ENCODE measurements around the gene AP1M2. TPM values are rescaled to one million over a fixed set of nuclear protein-coding genes. Genes with fewer than 3 reads are reported as not detected.
A peak's percentile ranks its signal among the peaks of the same experiment; 100 is the strongest.

AP1M2 gene
- total RNA-seq, 1 donor from 2014 or later, result 3.6 TPM

GRCh38 chr19:10620786-10621185, 33.7 kb upstream of the AP1M2 start:
- H3K27ac ChIP-seq, result no peak overlapping the region
- H3K79me2 ChIP-seq (ENCODE audit: low read depth), result peaks cover 80% of the 10 kb centered on the region
- H3K27ac Mint-ChIP-seq, result no peak overlapping the region

GRCh38 chr19:10618846-10619245, 31.7 kb upstream of the AP1M2 start:
- Mint-ChIP-seq H3K27me3 (ENCODE audit: insufficient read depth, low read depth) (peaks cover 5% of the 10 kb centered on the region), H3K4me3 (no peak overlapping the region), H3K36me3 (peaks cover 7% of the 10 kb centered on the region), H3K9me3 (no peaks in the 10 kb centered on the region), H3K27ac (no peak overlapping the region), H3K4me1 (peaks cover 13% of the 10 kb centered on the region)
- Histone ChIP-seq H3F3A (ENCODE audit: low read depth) (peaks cover 2% of the 10 kb centered on the region), H3K27me3 (no peaks in the 10 kb centered on the region), H3K9ac (no peak overlapping the region), H3K79me2 (ENCODE audit: low read depth) (peaks cover 83% of the 10 kb centered on the region), H3K27ac (no peak overlapping the region), H2AFZ (replicated peaks) (no peak overlapping the region), H4K20me1 (ENCODE audit: low read depth) (peaks cover 13% of the 10 kb centered on the region), H3K36me3 (no peaks in the 10 kb centered on the region), H3K9me3 (ENCODE audit: low read depth) (no peaks in the 10 kb centered on the region), H3K4me2 (no peak overlapping the region), H3K4me1 (no peaks in the 10 kb centered on the region), H3K4me3 (no peak overlapping the region)
- no peak for DNase-seq (ENCODE audit: low spot score)
- TF ChIP-seq EZH2 (IDR thresholded peaks at IDR 0.05) (no peak), EZH2phosphoT487 (IDR thresholded peaks at IDR 0.05) (no peak), CTCF (IDR thresholded peaks at IDR 0.05) (no peak)

More at GRCh38 chr19:10620786-10621185, 33.7 kb upstream of the AP1M2 start:
- Mint-ChIP-seq H3K36me3 (peaks cover 4% of the 10 kb centered on the region), H3K27me3 (ENCODE audit: insufficient read depth, low read depth) (peaks cover 5% of the 10 kb centered on the region), H3K9me3 (no peaks in the 10 kb centered on the region), H3K4me3 (peak overlapping the region; percentile 60), H3K4me1 (peaks cover 21% of the 10 kb centered on the region)
- H3K9ac ChIP-seq, result no peak overlapping the region
- no peak for DNase-seq (ENCODE audit: low spot score)
- no peaks in the 10 kb centered on the region for H3K27me3 ChIP-seq
- H3K9me3 ChIP-seq (ENCODE audit: low read depth), result no peaks in the 10 kb centered on the region
- H4K20me1 ChIP-seq (ENCODE audit: low read depth), result peaks cover 13% of the 10 kb centered on the region
- peaks cover 3% of the 10 kb centered on the region for H3K4me1 ChIP-seq
- H2AFZ ChIP-seq (replicated peaks), result no peak overlapping the region
- no peak overlapping the region for H3K4me2 ChIP-seq
- peaks cover 15% of the 10 kb centered on the region for H3F3A ChIP-seq (ENCODE audit: low read depth)
- TF ChIP-seq EZH2 (IDR thresholded peaks at IDR 0.05), result no peak
- no peak for TF ChIP-seq CTCF (IDR thresholded peaks at IDR 0.05)
- TF ChIP-seq EZH2phosphoT487 (IDR thresholded peaks at IDR 0.05), result no peak
- no peak overlapping the region for H3K4me3 ChIP-seq
- H3K36me3 ChIP-seq, result no peaks in the 10 kb centered on the region

GRCh38 chr19:10617409-10618121, 30.5 kb upstream of the AP1M2 start:
- peaks cover 13% of the 10 kb centered on the region for H3K4me1 Mint-ChIP-seq
- TF ChIP-seq EZH2phosphoT487 (IDR thresholded peaks at IDR 0.05), result no peak
- no peak for TF ChIP-seq EZH2 (IDR thresholded peaks at IDR 0.05)
- TF ChIP-seq CTCF (IDR thresholded peaks at IDR 0.05), result no peak
- peak overlapping the region; percentile 55 for H3K27ac Mint-ChIP-seq
- no peak overlapping the region for H3K4me3 ChIP-seq
- H3K4me2 ChIP-seq, result no peak overlapping the region
- H3K27me3 ChIP-seq, result no peaks in the 10 kb centered on the region
- peaks cover 84% of the 10 kb centered on the region for H3K79me2 ChIP-seq (ENCODE audit: low read depth)
- peaks cover 5% of the 10 kb centered on the region for H3K27me3 Mint-ChIP-seq (ENCODE audit: insufficient read depth, low read depth)
- no peak overlapping the region for H2AFZ ChIP-seq (replicated peaks)
- H3K4me1 ChIP-seq, result no peaks in the 10 kb centered on the region
- no peaks in the 10 kb centered on the region for H3K9me3 ChIP-seq (ENCODE audit: low read depth)
- no peaks in the 10 kb centered on the region for H3F3A ChIP-seq (ENCODE audit: low read depth)
- H3K4me3 Mint-ChIP-seq, result peak overlapping the region; percentile 12
- H3K36me3 Mint-ChIP-seq, result peaks cover 9% of the 10 kb centered on the region
- H3K9ac ChIP-seq, result no peak overlapping the region
- H4K20me1 ChIP-seq (ENCODE audit: low read depth), result peaks cover 14% of the 10 kb centered on the region
- H3K27ac ChIP-seq, result no peak overlapping the region
- DNase-seq (ENCODE audit: low spot score), result no peak
- no peaks in the 10 kb centered on the region for H3K36me3 ChIP-seq
- H3K9me3 Mint-ChIP-seq, result no peaks in the 10 kb centered on the region
